ENCODE results near the gene RPS27L. TPM values are rescaled to one million over a fixed set of nuclear protein-coding genes. Genes with fewer than 3 reads are reported as not detected.

RPS27L gene
- total and polyA plus RNA-seq, 2 experiments from 2014 or later = 85.9 to 1,011 TPM

DNA sequence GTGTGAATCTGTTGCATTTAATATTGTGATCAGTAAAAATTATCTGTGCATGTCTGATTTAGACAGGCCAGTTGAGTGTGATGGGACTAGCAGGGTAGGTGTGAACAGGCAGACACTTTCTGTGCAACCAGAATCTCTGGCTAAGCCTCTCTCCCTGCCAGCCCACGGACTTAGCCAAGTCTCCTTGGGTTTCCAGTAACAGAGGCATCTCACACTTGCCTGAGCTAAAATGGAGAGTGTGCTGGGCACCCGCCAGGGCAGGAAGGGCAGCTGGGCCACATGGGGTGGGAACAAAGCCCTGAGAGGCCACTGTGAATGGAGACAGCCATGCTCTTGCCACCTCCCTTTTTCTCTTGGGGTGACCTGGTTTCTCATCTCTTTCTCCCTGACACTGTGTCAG, 12.5 kb upstream of the RPS27L start:
- Histone ChIP-seq H3K9me2 (ENCODE audit: insufficient read depth) (0 out of 2 replicates have a peak, but pooled peaks cover 1% of the 10 kb centered on the region), H3K79me2 (replicated peaks; ENCODE audit: insufficient read depth) (no peaks in the 10 kb centered on the region), H3K4me3 (no peak overlapping the region), H2AFZ (0 out of 2 replicates have a peak overlapping the region, but pooled peaks have one; percentile 33), H3K4me2 (no peak overlapping the region), H3F3A (replicated peaks; ENCODE audit: low read depth) (no peaks in the 10 kb centered on the region), H3K27me3 (ENCODE audit: insufficient read depth) (no peaks in the 10 kb centered on the region), H4K20me1 (replicated peaks; ENCODE audit: insufficient read depth) (no peaks in the 10 kb centered on the region), H3K36me3 (ENCODE audit: insufficient read depth) (no peaks in the 10 kb centered on the region), H3K27ac (ENCODE audit: low read depth) (no peak overlapping the region), H3K4me1 (ENCODE audit: insufficient read depth) (peaks cover 14% of the 10 kb centered on the region)
- H3K4me1 Mint-ChIP-seq = peaks cover 19% of the 10 kb centered on the region
- DNase-seq (ENCODE audit: low spot score) = no peak
- no peak overlapping the region for H3K4me3 Mint-ChIP-seq
- ATAC-seq = no peak
- H3K27me3 Mint-ChIP-seq (ENCODE audit: insufficient read depth, low read depth, poor library complexity) = no peaks in the 10 kb centered on the region
- no peak for TF ChIP-seq EZH2phosphoT487 (IDR thresholded peaks at IDR 0.05; ENCODE audit: unreplicated experiment)
- no peak for TF ChIP-seq NANOG (IDR thresholded peaks at IDR 0.05; ENCODE audit: borderline replicate concordance)
- no peak for TF ChIP-seq JUNB (IDR thresholded peaks at IDR 0.05; ENCODE audit: unreplicated experiment)
- TF ChIP-seq, protein P1, sequence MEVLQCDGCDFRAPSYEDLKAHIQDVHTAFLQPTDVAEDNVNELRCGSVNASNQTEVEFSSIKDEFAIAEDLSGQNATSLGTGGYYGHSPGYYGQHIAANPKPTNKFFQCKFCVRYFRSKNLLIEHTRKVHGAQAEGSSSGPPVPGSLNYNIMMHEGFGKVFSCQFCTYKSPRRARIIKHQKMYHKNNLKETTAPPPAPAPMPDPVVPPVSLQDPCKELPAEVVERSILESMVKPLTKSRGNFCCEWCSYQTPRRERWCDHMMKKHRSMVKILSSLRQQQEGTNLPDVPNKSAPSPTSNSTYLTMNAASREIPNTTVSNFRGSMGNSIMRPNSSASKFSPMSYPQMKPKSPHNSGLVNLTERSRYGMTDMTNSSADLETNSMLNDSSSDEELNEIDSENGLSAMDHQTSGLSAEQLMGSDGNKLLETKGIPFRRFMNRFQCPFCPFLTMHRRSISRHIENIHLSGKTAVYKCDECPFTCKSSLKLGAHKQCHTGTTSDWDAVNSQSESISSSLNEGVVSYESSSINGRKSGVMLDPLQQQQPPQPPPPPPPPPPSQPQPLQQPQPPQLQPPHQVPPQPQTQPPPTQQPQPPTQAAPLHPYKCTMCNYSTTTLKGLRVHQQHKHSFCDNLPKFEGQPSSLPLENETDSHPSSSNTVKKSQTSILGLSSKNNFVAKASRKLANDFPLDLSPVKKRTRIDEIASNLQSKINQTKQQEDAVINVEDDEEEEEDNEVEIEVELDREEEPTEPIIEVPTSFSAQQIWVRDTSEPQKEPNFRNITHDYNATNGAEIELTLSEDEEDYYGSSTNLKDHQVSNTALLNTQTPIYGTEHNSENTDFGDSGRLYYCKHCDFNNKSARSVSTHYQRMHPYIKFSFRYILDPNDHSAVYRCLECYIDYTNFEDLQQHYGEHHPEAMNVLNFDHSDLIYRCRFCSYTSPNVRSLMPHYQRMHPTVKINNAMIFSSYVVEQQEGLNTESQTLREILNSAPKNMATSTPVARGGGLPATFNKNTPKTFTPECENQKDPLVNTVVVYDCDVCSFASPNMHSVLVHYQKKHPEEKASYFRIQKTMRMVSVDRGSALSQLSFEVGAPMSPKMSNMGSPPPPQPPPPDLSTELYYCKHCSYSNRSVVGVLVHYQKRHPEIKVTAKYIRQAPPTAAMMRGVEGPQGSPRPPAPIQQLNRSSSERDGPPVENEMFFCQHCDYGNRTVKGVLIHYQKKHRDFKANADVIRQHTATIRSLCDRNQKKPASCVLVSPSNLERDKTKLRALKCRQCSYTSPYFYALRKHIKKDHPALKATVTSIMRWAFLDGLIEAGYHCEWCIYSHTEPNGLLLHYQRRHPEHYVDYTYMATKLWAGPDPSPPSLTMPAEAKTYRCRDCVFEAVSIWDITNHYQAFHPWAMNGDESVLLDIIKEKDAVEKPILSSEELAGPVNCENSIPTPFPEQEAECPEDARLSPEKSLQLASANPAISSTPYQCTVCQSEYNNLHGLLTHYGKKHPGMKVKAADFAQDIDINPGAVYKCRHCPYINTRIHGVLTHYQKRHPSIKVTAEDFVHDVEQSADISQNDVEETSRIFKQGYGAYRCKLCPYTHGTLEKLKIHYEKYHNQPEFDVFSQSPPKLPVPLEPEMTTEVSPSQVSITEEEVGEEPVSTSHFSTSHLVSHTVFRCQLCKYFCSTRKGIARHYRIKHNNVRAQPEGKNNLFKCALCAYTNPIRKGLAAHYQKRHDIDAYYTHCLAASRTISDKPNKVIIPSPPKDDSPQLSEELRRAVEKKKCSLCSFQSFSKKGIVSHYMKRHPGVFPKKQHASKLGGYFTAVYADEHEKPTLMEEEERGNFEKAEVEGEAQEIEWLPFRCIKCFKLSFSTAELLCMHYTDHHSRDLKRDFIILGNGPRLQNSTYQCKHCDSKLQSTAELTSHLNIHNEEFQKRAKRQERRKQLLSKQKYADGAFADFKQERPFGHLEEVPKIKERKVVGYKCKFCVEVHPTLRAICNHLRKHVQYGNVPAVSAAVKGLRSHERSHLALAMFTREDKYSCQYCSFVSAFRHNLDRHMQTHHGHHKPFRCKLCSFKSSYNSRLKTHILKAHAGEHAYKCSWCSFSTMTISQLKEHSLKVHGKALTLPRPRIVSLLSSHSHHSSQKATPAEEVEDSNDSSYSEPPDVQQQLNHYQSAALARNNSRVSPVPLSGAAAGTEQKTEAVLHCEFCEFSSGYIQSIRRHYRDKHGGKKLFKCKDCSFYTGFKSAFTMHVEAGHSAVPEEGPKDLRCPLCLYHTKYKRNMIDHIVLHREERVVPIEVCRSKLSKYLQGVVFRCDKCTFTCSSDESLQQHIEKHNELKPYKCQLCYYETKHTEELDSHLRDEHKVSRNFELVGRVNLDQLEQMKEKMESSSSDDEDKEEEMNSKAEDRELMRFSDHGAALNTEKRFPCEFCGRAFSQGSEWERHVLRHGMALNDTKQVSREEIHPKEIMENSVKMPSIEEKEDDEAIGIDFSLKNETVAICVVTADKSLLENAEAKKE (CRISPR knock-in tag; IDR thresholded peaks at IDR 0.05) = no peak
- H3K9me3 Mint-ChIP-seq = no peaks in the 10 kb centered on the region
- no peaks in the 10 kb centered on the region for H3K36me3 Mint-ChIP-seq (ENCODE audit: low read depth)
- H3K27ac Mint-ChIP-seq = no peak overlapping the region

DNA sequence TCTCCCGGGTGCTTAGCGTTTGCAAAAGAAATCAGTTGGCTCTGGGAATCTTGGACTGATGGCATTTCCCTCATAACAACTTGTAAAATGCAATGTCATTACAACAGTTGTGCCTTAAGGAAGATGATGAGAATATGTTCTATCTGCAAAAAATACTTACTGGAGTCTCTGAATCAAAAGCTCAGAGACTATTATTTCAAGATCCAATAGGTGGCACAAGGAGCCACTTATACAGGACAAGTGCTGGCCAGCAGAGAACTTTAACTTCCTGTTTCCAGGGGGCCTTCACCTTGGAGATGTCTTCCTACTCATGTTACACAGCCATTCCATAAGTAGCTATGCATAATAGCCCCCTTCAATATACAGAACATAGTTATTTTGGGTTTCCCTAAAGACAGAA, 8.9 kb upstream of the RPS27L start:
- Histone ChIP-seq H4K20me1 (replicated peaks; ENCODE audit: insufficient read depth) (no peaks in the 10 kb centered on the region), H3K4me1 (ENCODE audit: insufficient read depth) (peaks cover 6% of the 10 kb centered on the region), H2AFZ (no peak overlapping the region), H3K79me2 (replicated peaks; ENCODE audit: insufficient read depth) (no peaks in the 10 kb centered on the region), H3F3A (replicated peaks; ENCODE audit: low read depth) (no peaks in the 10 kb centered on the region), H3K27ac (ENCODE audit: low read depth) (peak overlapping the region; percentile 29; the same call in 1 of the 2 replicates), H3K4me2 (no peak overlapping the region), H3K27me3 (ENCODE audit: insufficient read depth) (no peaks in the 10 kb centered on the region), H3K4me3 (no peak overlapping the region), H3K9me2 (ENCODE audit: insufficient read depth) (0 out of 2 replicates have a peak, but pooled peaks cover 2% of the 10 kb centered on the region), H3K36me3 (ENCODE audit: insufficient read depth) (no peaks in the 10 kb centered on the region)
- Mint-ChIP-seq H3K9me3 (no peaks in the 10 kb centered on the region), H3K36me3 (ENCODE audit: low read depth) (no peaks in the 10 kb centered on the region), H3K4me3 (no peak overlapping the region), H3K27me3 (ENCODE audit: insufficient read depth, low read depth, poor library complexity) (no peaks in the 10 kb centered on the region), H3K4me1 (peaks cover 10% of the 10 kb centered on the region), H3K27ac (no peak overlapping the region)
- DNase-seq (ENCODE audit: low spot score) (peak; percentile 24), ATAC-seq (no peak)
- TF ChIP-seq, protein P2, sequence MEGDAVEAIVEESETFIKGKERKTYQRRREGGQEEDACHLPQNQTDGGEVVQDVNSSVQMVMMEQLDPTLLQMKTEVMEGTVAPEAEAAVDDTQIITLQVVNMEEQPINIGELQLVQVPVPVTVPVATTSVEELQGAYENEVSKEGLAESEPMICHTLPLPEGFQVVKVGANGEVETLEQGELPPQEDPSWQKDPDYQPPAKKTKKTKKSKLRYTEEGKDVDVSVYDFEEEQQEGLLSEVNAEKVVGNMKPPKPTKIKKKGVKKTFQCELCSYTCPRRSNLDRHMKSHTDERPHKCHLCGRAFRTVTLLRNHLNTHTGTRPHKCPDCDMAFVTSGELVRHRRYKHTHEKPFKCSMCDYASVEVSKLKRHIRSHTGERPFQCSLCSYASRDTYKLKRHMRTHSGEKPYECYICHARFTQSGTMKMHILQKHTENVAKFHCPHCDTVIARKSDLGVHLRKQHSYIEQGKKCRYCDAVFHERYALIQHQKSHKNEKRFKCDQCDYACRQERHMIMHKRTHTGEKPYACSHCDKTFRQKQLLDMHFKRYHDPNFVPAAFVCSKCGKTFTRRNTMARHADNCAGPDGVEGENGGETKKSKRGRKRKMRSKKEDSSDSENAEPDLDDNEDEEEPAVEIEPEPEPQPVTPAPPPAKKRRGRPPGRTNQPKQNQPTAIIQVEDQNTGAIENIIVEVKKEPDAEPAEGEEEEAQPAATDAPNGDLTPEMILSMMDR (conservative IDR thresholded peaks at IDR 0.05; ENCODE audit: low read depth in 2 of 2) = peak; percentile 6 to 45; a peak in 2 of 4 replicates

Data from GM23338 (cell line).